ENCODE results near the gene ITGA8. TPM values are rescaled to one million over a fixed set of nuclear protein-coding genes. Genes with fewer than 3 reads are reported as not detected.

The ITGA8 gene
- total RNA-seq, 1 experiment from 2014 or later: 0.02 TPM

GRCh38 chr10:15620337-15620736 lies 99.4 kb downstream of the ITGA8 start:
- TF ChIP-seq TCF7L2 (IDR thresholded peaks at IDR 0.05; ENCODE audit: borderline replicate concordance, extremely low read depth, insufficient read depth, insufficient read length): no peak
- no peak for TF ChIP-seq EGR1 (IDR thresholded peaks at IDR 0.05; ENCODE audit: low read depth)
- 0 out of 2 replicates have a peak, but pooled peaks have one; percentile 75 for TF ChIP-seq EZH2phosphoT487 (IDR thresholded peaks at IDR 0.05; ENCODE audit: borderline replicate concordance)
- TF ChIP-seq CEBPB (IDR thresholded peaks at IDR 0.05; ENCODE audit: low read depth): no peak
- TF ChIP-seq, protein P1, sequence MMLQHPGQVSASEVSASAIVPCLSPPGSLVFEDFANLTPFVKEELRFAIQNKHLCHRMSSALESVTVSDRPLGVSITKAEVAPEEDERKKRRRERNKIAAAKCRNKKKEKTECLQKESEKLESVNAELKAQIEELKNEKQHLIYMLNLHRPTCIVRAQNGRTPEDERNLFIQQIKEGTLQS (IDR thresholded peaks at IDR 0.05): no peak
- no peak for TF ChIP-seq ZNF274 (IDR thresholded peaks at IDR 0.05; ENCODE audit: low read depth, low read length)
- 0 out of 2 replicates have a peak, but pooled peaks have one; percentile 61 for TF ChIP-seq EZH2 (IDR thresholded peaks at IDR 0.05)
- TF ChIP-seq, protein P2, sequence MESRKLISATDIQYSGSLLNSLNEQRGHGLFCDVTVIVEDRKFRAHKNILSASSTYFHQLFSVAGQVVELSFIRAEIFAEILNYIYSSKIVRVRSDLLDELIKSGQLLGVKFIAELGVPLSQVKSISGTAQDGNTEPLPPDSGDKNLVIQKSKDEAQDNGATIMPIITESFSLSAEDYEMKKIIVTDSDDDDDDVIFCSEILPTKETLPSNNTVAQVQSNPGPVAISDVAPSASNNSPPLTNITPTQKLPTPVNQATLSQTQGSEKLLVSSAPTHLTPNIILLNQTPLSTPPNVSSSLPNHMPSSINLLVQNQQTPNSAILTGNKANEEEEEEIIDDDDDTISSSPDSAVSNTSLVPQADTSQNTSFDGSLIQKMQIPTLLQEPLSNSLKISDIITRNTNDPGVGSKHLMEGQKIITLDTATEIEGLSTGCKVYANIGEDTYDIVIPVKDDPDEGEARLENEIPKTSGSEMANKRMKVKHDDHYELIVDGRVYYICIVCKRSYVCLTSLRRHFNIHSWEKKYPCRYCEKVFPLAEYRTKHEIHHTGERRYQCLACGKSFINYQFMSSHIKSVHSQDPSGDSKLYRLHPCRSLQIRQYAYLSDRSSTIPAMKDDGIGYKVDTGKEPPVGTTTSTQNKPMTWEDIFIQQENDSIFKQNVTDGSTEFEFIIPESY (IDR thresholded peaks at IDR 0.05; ENCODE audit: extremely low read depth, insufficient replicate concordance, low read length): no peak
- TF ChIP-seq REST (IDR thresholded peaks at IDR 0.05; ENCODE audit: low read depth): no peak
- TF ChIP-seq YY1 (IDR thresholded peaks at IDR 0.05; ENCODE audit: extremely low read depth, insufficient replicate concordance, low read depth, low read length): no peak
- TF ChIP-seq SRF (IDR thresholded peaks at IDR 0.05; ENCODE audit: low read depth): no peak
- no peaks in the 10 kb centered on the region for H3K4me1 ChIP-seq (ENCODE audit: control insufficient read depth in 1 of 2, insufficient read depth in 2 of 2, low read length in 2 of 2)
- BruUV-seq (replicated peaks): no TSS peak
- H3K36me3 ChIP-seq (ENCODE audit: control insufficient read depth in 1 of 2, insufficient read depth in 2 of 2, low read length in 2 of 2): no peaks in the 10 kb centered on the region
- DNase-seq (ENCODE audit: low read depth, low spot score) (no peak), ATAC-seq (no peak)
- POLR2A ChIA-PET: no interaction called here
- H3K4me3 ChIP-seq (replicated peaks in 1 of 2; ENCODE audit: low read depth in 1 of 2, low read length in 2 of 2): no peak overlapping the region
- H3K4me2 ChIP-seq (ENCODE audit: low read length): no peak overlapping the region
- intact Hi-C loops (cut with micrococcal nuclease): no loop called here
- no peak overlapping the region for H3K9ac ChIP-seq (ENCODE audit: low read length)
- RAD21 ChIA-PET (ENCODE audit: low non-redundant PET in 1 of 2, low total read pairs in 2 of 2, uncharacterized antibody in 2 of 2, unreplicated experiment in 2 of 2): no interaction called here
- H3K27me3 ChIP-seq (ENCODE audit: insufficient read depth, low read length): peaks cover 78% of the 10 kb centered on the region
- no peaks in the 10 kb centered on the region for H3K79me2 ChIP-seq (ENCODE audit: insufficient read depth, low read length)
- H3K9me2 ChIP-seq (ENCODE audit: insufficient read depth): no peaks in the 10 kb centered on the region
- H2AFZ ChIP-seq (ENCODE audit: low read depth, low read length, poor library complexity, severe bottlenecking): no peak overlapping the region
- no peaks in the 10 kb centered on the region for H3K9me3 ChIP-seq (ENCODE audit: control insufficient read depth in 1 of 2, insufficient read depth in 1 of 2, low read depth in 1 of 2, low read length in 2 of 2)
- H3K27ac ChIP-seq (ENCODE audit: low read depth, low read length): no peak overlapping the region
- H4K20me1 ChIP-seq (ENCODE audit: insufficient read depth): no peaks in the 10 kb centered on the region
- CTCF ChIA-PET: no interaction called here
